ENCODE data around the gene ICAM1. TPM values are rescaled to one million over a fixed set of nuclear protein-coding genes. Genes with fewer than 3 reads are reported as not detected.
A peak's percentile ranks its signal among the peaks of the same experiment; 100 is the strongest.
"Not testable (repeated sequence)": the region's sequence is repeated elsewhere in the genome, so short reads cannot be mapped to it uniquely, and the experiment has no call there.

Gene ICAM1
- total RNA-seq, 4 donors from 2014 or later: 8.1 to 37.6 (median 19.7) TPM

- WGBS, 2 donors: 63 to 74% methylated on average over 4 of the region's 4 CpGs
- H3K9me3 ChIP-seq: no peaks in the 10 kb centered on the region
- no peak for DNase-seq
- H3K4me3 ChIP-seq (replicated peaks in 1 of 3): no peak overlapping the region
- no peaks in the 10 kb centered on the region for H3K27me3 ChIP-seq
- H3K36me3 ChIP-seq: no peaks in the 10 kb centered on the region
- H3K4me1 ChIP-seq: peaks cover 7 to 10% of the 10 kb centered on the region in 2 donors
- intact Hi-C loops (cut with DNase I): no loop called here
- no peak overlapping the region for H3K27ac ChIP-seq
- no peak for TF ChIP-seq POLR2A (IDR thresholded peaks at IDR 0.05)
- TF ChIP-seq, protein P1, sequence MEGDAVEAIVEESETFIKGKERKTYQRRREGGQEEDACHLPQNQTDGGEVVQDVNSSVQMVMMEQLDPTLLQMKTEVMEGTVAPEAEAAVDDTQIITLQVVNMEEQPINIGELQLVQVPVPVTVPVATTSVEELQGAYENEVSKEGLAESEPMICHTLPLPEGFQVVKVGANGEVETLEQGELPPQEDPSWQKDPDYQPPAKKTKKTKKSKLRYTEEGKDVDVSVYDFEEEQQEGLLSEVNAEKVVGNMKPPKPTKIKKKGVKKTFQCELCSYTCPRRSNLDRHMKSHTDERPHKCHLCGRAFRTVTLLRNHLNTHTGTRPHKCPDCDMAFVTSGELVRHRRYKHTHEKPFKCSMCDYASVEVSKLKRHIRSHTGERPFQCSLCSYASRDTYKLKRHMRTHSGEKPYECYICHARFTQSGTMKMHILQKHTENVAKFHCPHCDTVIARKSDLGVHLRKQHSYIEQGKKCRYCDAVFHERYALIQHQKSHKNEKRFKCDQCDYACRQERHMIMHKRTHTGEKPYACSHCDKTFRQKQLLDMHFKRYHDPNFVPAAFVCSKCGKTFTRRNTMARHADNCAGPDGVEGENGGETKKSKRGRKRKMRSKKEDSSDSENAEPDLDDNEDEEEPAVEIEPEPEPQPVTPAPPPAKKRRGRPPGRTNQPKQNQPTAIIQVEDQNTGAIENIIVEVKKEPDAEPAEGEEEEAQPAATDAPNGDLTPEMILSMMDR (IDR thresholded peaks at IDR 0.05): no peak
Observed at GRCh38 chr19:10235003-10235402, 35.9 kb upstream of the ICAM1 start.

DNA sequence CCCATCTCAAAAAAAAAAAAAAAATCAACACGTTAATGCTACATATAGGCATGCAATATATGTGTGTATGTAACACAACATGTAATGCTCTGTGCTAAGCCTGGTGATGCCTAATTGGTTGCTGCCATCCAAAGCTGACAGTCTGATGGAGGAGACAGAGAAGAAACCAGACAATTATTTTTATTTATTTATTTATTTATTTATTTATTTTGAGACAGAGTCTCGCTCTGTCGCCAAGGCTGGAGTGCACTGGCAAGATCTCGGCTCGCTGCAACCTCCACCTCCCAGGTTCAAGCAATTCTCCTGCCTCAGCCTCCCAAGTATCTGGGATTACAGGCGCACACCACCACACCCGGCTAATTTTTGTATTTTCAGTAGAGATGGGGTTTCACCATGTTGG, 35.5 kb upstream of the ICAM1 start:
- H3K4me1 ChIP-seq; H3K27me3 ChIP-seq; H3K9me3 ChIP-seq; intact Hi-C loops (cut with DNase I); DNase-seq; H3K4me3 ChIP-seq (replicated peaks in 1 of 3); H3K36me3 ChIP-seq: not testable (repeated sequence)
- peak overlapping the region in 1 of 3 donors; percentile 46 for H3K27ac ChIP-seq
- WGBS, 2 donors: 96 to 97% methylated on average over 7 of the region's 7 CpGs

DNA sequence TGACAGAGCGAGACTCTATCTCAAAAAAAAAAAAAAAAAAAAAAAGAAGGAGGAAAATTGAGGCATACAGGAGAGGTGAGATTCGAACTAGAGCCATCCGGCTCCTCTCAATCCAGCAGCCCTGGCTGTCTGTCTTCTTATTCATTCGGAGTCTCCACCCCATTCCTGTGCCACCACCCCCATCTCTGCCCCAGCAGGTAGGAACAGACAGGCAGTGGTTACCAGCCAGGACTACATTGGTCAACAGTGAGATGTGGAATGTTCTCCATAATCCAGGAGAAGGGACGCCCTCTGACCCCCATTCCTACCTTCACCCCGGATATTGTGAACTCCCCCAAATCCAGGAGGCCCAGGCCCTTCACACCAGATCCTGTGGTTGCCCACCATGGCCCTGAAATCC, 33.2 kb upstream of the ICAM1 start:
- no peaks in the 10 kb centered on the region for H3K36me3 ChIP-seq
- DNase-seq: no peak
- H3K4me3 ChIP-seq (replicated peaks in 1 of 3): no peak overlapping the region
- H3K4me1 ChIP-seq: no peaks in the 10 kb centered on the region
- H3K27me3 ChIP-seq: no peaks in the 10 kb centered on the region
- WGBS, 2 donors: 81 to 90% methylated on average over 6 of the region's 6 CpGs
- TF ChIP-seq POLR2A (IDR thresholded peaks at IDR 0.05): no peak
- TF ChIP-seq, protein P1 (IDR thresholded peaks at IDR 0.05): no peak
- intact Hi-C loops (cut with DNase I): no loop called here
- H3K9me3 ChIP-seq: no peaks in the 10 kb centered on the region
- no peak overlapping the region for H3K27ac ChIP-seq

DNA sequence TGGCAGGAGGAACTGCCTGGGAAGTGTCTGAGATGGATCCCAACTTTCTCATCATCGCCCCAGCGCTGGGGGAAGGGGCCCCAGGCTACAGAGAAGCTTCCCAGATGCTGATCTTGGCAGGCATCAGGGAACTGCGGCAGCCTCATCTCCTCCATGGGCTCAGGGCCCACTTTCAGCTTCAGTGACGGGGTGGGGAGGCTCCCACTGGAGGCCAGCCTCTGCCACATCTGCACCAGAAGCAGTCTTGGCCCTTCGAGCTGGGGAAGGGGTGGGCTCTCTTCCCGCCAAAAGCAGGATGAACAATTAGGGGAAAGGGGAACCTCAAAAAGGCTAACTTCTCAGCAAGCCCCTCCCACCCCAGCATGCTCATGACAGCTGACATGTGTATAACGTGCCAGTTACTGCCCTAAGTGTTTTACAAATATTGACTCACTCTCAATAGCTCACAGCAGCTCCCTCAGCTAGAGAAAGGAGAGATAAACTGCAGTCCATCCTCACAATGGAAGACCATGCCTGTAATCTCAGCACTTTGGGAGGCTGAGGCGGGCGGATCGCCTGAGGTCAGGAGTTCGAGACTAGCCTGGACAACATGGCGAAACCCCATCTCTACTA, 32.6 kb upstream of the ICAM1 start:
- Histone ChIP-seq H3K27ac (no peak overlapping the region), H3K4me3 (replicated peaks in 1 of 3) (no peak overlapping the region), H3K9me3 (no peaks in the 10 kb centered on the region), H3K4me1 (no peaks in the 10 kb centered on the region), H3K27me3 (no peaks in the 10 kb centered on the region), H3K36me3 (no peaks in the 10 kb centered on the region)
- TF ChIP-seq, protein P1 (IDR thresholded peaks at IDR 0.05): no peak
- TF ChIP-seq POLR2A (IDR thresholded peaks at IDR 0.05): no peak
- intact Hi-C loops (cut with DNase I): no loop called here
- 78 to 81% methylated on average over 9 to 12 of the region's 12 CpGs for WGBS, 2 donors
- DNase-seq: no peak

- H3K36me3 ChIP-seq; H3K4me3 ChIP-seq (replicated peaks in 1 of 3); H3K27me3 ChIP-seq; H3K4me1 ChIP-seq; H3K9me3 ChIP-seq; H3K27ac ChIP-seq; intact Hi-C loops (cut with DNase I); DNase-seq: not testable (repeated sequence)
- 92 to 96% methylated on average over 11 of the region's 11 CpGs for WGBS, 2 donors
Observed at GRCh38 chr19:10241826-10242449, 29.0 kb upstream of the ICAM1 start.

- no peak for DNase-seq
- Histone ChIP-seq H3K4me3 (replicated peaks in 1 of 3) (no peak overlapping the region), H3K27ac (no peak overlapping the region), H3K9me3 (no peaks in the 10 kb centered on the region), H3K36me3 (no peaks in the 10 kb centered on the region), H3K27me3 (no peaks in the 10 kb centered on the region), H3K4me1 (no peaks in the 10 kb centered on the region)
- intact Hi-C loops (cut with DNase I): no loop called here
- no peak for TF ChIP-seq POLR2A (IDR thresholded peaks at IDR 0.05)
- WGBS, 2 donors: 93 to 99% methylated on average over 7 of the region's 7 CpGs
Observed at GRCh38 chr19:10243606-10244005, 27.3 kb upstream of the ICAM1 start.

Data from thyroid gland (tissue), 4 donors.